Non-pigmented ciliary epithelial cell (primary cell): ENCODE data around the gene FSTL3.
"Not testable (repeated sequence)": the region's sequence is repeated elsewhere in the genome, so short reads cannot be mapped to it uniquely, and the experiment has no call there.

Experiments
- DNase-seq: peaks from one replicate; pipeline ENCODE4 v3.0.0-alpha.2; 2010; ENCODE audit warnings: low read depth

Gene FSTL3

GRCh38 chr19:711254-711653, 35.1 kb downstream of the FSTL3 start:
- DNase-seq, result no peak

GRCh38 chr19:715347-715746, 39.2 kb downstream of the FSTL3 start:
- no peak for DNase-seq

- DNase-seq, result no peak
Observed at GRCh38 chr19:718251-718951, 42.2 kb downstream of the FSTL3 start.

GRCh38 chr19:718991-719512, 42.9 kb downstream of the FSTL3 start:
- DNase-seq, result no peak

- no peak for DNase-seq
Observed at GRCh38 chr19:719636-720344, 43.6 kb downstream of the FSTL3 start.

- DNase-seq, result no peak
Observed at GRCh38 chr19:720345-721160, 44.4 kb downstream of the FSTL3 start.

GRCh38 chr19:722553-723101, 46.4 kb downstream of the FSTL3 start:
- no peak for DNase-seq

- DNase-seq, result no peak
Observed at GRCh38 chr19:723247-723646, 47.1 kb downstream of the FSTL3 start.

GRCh38 chr19:723714-724113, 47.5 kb downstream of the FSTL3 start:
- no peak for DNase-seq

- DNase-seq, result no peak
Observed at GRCh38 chr19:725461-726089, 49.4 kb downstream of the FSTL3 start.

- no peak for DNase-seq
Observed at GRCh38 chr19:726993-727956, 51.1 kb downstream of the FSTL3 start.

- DNase-seq, result no peak
Observed at GRCh38 chr19:728011-728410, 51.8 kb downstream of the FSTL3 start.

GRCh38 chr19:729564-729963, 53.4 kb downstream of the FSTL3 start:
- not testable (repeated sequence) for DNase-seq

- DNase-seq, result no peak
Observed at GRCh38 chr19:729965-730668, 53.9 kb downstream of the FSTL3 start.

- no peak for DNase-seq
Observed at GRCh38 chr19:731000-731399, 54.8 kb downstream of the FSTL3 start.

GRCh38 chr19:732148-733069, 56.2 kb downstream of the FSTL3 start:
- no peak for DNase-seq
